A549 treated with Hydrocortisone at 1 μM for 4 hours (cell line): ENCODE data around the gene SLC25A34. TPM values are rescaled to one million over a fixed set of nuclear protein-coding genes. Genes with fewer than 3 reads are reported as not detected.

Source experiments
- total RNA-seq: library from RNA; stranded (reverse); fragments of 200-300 nt; extraction: Qiagen RNA extraction; gene quantifications from 5 replicates; pipeline ENCODE4 v1.2.3, GENCODE V29; 2022

SLC25A34 gene
- total RNA-seq = 0.07 to 0.42 TPM (median 0.24 TPM) in 5 replicates

DNA sequence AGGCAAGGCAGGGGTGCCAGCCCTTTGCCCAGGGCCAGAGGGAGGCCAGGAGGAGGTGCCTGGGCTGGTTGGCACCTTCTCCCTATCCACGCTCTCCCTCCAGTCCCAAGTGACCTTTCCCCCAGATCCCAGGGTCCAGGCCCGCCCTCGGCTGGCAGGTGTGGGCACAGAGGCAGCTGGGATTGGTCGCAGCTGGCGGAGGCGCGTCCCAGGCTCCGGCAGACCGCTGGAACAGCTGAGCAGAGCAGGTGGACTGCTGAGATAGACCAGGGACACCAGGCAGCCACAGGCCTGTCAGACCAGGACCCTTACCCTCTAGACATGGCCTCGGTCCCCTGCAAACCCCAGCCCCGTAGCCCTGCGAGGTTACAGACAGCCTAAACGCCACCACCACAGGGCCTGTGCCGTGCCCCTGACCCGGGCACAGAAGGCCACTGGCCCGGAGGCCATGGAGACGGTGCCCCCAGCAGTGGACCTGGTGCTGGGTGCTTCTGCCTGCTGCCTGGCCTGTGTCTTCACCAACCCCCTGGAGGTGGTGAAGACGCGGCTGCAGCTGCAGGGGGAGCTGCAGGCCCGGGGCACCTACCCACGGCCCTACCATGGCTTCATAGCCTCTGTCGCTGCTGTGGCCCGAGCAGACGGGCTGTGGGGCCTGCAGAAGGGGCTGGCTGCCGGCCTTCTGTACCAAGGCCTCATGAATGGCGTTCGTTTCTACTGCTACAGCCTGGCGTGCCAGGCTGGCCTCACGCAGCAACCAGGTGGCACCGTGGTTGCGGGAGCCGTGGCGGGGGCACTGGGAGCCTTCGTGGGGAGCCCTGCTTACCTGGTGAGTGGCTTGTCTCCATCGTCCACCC, at the start of gene SLC25A34:
TSS of gene SLC25A34 (plus strand) at position 221 of the 854 bp plus-strand sequence. CDS start at position 449, 228 bp downstream.

DNA sequence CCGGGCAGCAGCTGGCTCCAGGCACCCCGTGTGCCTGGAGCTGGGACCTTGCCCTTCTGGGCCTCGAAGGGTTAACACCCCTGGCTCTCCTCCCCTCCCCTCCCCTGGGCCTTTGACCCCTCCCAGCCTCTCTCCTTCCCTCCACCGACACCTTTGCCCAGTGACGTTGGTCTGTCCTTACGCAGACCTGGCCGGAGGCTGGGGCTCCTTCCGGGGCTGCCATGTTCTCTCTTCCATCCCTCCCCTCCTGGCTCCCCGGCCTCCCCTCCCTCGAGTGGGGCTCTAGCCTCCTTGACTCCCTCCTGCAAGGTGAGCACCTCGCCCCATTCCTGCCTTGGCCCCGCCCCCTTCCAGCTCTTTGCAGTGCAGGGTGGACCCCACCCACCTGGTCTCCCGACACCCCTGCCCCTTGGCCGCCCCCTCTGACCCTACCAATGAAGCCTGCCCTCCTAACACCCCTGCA, 6.3 kb downstream of the SLC25A34 start, which contains the start of gene TMEM82:
TSS of gene TMEM82 (plus strand) at position 161 of the 463 bp plus-strand sequence. CDS start at position 222, 61 bp downstream.

DNA sequence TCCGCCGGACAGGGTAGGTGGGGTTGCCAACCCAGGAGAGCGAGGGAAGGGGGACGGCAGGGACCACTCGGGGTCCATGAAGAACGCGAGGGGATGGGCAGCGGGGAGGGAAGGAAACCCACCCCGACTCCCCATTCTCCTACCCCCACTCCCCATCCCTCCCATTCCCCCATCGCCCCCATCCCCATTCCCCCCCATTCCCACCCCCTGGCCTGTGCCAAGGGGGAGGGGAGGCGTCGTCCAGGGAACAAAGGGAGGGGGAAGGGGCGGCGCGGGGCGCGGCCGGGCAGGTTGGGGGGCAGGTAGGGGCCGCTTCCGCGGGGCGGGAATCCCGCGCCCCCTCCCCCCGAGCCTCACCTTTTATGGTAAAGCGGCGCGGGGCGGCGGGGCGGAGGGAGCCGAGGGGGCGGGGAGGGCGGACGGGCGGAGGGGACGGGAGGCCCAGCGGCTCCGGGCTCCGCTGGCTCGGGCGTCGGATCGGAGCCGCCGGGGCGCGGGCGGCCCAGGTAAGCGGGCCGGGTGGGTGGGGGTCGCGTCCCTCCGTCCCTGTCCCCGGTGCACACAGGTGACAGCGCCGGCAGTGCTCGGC, 22.4 kb downstream of the SLC25A34 start, which contains the start of gene FBLIM1:
TSS of gene FBLIM1 (plus strand) at position 453 of the 589 bp plus-strand sequence. CDS start 6,189 bp downstream, outside the sequence.

Other genes with a start within 250 kb of the SLC25A34 start
- gene CASP9, start 212.0 kb upstream of the SLC25A34 start, total RNA-seq = 5.3 to 6.1 TPM (median 5.6 TPM) in 5 replicates
- gene DNAJC16, start 209.4 kb upstream of the SLC25A34 start, total RNA-seq = 4.3 to 5.3 TPM (median 4.4 TPM) in 5 replicates
- 6.1 to 7.4 TPM (median 7.3 TPM) in 5 replicates for gene AGMAT, start 151.2 kb upstream of the SLC25A34 start, total RNA-seq
- 6.0 to 9.3 TPM (median 8.4 TPM) in 5 replicates for gene DDI2, start 118.8 kb upstream of the SLC25A34 start, total RNA-seq
- gene PLEKHM2, start 51.9 kb upstream of the SLC25A34 start, total RNA-seq = 23.0 to 26.5 TPM (median 24.1 TPM) in 5 replicates
- not detected in 5 replicates for gene TMEM82, start 6.2 kb downstream of the SLC25A34 start, total RNA-seq
- 19.6 to 33.7 TPM (median 26.9 TPM) in 5 replicates for gene FBLIM1, start 22.5 kb downstream of the SLC25A34 start, total RNA-seq
- 5.9 to 8.7 TPM (median 6.2 TPM) in 5 replicates for gene UQCRHL, start 71.4 kb downstream of the SLC25A34 start, total RNA-seq
- 34.2 to 46.9 TPM (median 38.3 TPM) in 5 replicates for gene SPEN, start 111.4 kb downstream of the SLC25A34 start, total RNA-seq
- gene ZBTB17, start 239.8 kb downstream of the SLC25A34 start, total RNA-seq = 10.2 to 12.9 TPM (median 11.9 TPM) in 5 replicates